GM19239 (cell line): ENCODE data around the gene IER3IP1.

ENCODE experiments used
- DNase-seq: peaks from one replicate; pipeline ENCODE4 v3.0.0; 2011; ENCODE audit warnings: low spot score; ENCODE audit not compliant: insufficient read length
- FAIRE-seq: peaks from 2 replicates; lab custom pipeline; 2011; peaks lifted over from hg19 to GRCh38; lab: Jason Lieb, UNC

IER3IP1 gene

GRCh38 chr18:47108373-47108772 is 67.8 kb downstream of the IER3IP1 start:
- FAIRE-seq (no peak), DNase-seq (no peak)
